A172 (cell line): ENCODE measurements around the gene RBM24. TPM values are rescaled to one million over a fixed set of nuclear protein-coding genes. Genes with fewer than 3 reads are reported as not detected.
A peak's percentile ranks its signal among the peaks of the same experiment; 100 is the strongest.
"Not testable (repeated sequence)": the region's sequence is repeated elsewhere in the genome, so short reads cannot be mapped to it uniquely, and the experiment has no call there.

Source experiments
- DNase-seq: peaks from one replicate; pipeline ENCODE4 v3.0.0-alpha.2; 2015; ENCODE audit warnings: low spot score
- total RNA-seq: library from RNA; depleted of rRNA; stranded (reverse); fragments of >200 nt; shearing (Covaris generic); gene quantifications from 2 replicates; pipeline ENCODE4 v1.2.3, GENCODE V29; 2014

The RBM24 gene
- total RNA-seq, 1 experiment from 2014 or later = 14.5 TPM

DNA sequence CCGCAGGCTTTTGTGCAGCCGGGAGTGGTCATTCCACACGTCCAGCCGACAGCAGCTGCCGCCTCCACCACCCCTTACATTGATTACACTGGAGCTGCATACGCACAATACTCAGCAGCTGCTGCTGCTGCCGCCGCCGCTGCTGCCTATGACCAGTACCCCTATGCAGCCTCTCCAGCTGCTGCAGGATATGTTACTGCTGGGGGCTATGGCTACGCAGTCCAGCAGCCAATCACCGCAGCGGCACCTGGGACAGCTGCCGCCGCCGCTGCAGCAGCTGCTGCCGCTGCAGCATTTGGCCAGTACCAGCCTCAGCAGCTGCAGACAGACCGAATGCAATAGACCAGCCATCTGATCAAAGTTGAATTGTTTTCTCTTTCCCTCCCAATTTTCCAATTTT is 10.6 kb downstream of the RBM24 start:
- DNase-seq = no peak

DNA sequence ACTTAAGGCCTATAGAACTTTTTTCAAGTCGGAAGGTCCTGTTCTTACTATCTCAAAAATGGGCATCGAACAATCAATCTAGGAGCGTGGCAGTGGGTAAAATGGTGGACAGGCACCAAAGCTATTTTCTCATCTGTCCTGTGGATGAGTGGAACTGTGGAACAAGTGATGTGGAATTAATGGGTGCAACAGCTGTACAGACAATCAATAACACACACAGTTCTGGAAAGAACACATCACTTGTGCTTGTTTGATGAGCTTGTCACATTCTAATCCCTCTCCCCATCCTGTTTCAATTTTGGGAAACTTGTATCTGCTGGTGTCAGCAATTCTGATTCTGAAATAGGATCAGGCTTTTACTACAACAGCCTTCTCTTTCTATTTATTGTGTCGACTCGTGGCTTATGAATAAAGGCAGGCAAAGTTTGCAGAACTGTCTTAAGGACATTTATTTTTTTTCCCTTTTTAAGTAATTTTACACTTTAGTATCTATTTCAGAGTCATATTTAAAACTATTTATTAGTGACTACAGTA is 11.5 kb downstream of the RBM24 start:
- no peak for DNase-seq

DNA sequence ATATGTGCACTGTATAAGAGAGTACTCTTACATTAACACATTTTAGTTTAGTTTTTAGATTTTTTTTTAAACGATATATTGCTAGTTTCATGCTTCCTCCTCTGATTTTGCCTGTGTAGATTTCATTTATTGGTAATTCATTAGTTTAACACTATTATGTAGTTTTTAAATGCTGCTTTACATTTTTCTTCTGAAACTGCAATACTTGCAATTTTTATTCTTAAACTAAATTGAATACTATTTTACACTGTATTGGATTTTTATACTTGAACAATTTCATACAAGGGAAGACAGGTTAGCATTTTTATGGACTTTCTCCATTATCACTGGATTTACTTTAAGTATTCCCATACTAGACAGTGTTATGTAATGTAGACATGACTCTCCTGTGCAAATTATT is 12.2 kb downstream of the RBM24 start:
- no peak for DNase-seq

DNA sequence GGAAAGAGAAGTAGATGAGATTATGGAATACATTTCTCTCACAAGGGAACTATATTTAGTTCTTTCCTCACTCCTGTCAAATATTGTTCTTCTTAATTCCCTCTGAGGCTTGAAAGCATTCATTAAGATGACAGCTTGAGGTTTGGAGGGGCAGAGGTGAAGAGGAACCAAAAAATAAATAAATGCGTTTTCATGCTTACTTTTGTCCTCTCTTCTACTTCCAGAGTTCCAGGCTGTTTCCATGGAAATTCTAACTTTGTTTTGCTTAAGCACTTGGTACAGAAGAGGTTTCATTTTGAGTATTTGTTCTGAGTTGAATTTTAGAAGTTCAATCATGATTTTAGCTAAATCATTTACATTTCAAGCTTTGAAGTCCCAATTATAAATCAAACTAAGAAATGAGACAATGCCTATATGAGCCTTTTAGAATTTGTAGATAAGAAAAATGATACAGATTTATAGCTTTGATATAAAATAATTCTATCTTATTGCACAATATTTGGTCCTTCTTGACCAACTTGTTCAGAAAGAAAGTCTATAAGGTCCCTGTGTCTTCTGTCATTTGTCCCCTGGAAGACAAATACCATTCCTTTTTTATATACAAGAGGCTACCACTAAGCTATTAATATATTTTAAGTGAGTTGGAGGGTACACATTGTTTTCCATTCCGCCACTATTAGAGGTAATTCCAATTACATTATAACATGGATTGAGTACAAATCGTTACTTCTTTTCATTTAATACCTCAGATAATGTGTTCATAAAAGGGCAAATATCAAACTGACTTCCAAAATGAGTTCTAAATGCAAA is 16.3 kb downstream of the RBM24 start:
- no peak for DNase-seq

DNA sequence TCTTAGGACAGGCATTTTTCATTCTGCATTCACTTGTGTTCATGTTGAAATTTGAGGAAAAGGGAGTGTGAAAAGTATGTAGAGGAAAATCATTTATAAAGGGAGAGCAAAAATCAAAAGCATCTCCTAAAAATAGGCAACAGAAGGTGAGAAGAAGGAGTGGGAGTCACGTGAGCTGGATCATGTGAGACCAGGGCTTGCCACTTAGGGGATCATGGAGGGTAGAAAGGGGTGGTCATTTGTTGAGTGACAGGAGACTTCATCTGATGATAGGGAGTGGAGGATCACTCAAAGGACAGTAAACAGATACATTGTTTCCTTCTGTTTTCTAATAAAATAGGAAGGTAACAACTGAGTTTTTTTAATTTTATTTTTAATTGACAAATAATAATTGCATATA is 17.1 kb downstream of the RBM24 start:
- no peak for DNase-seq

DNA sequence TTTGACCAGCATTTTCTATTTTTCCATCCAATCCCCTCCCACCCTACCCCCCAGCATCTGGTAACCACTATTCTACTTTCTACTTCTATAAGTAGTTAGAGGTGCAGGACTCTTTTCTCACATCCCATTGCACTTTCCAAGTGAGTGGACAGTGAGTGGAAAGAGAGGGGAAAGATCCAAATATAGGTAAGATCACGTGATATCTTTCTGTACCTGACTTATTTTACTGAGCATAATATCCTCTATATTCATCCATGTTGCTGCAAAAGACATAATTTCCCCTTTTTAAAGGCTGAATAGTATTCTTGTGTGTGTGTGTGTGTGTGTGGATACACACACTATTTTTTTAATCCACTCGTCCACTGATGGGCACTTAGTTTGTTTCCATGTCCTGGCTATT is 18.1 kb downstream of the RBM24 start:
- no peak for DNase-seq

DNA sequence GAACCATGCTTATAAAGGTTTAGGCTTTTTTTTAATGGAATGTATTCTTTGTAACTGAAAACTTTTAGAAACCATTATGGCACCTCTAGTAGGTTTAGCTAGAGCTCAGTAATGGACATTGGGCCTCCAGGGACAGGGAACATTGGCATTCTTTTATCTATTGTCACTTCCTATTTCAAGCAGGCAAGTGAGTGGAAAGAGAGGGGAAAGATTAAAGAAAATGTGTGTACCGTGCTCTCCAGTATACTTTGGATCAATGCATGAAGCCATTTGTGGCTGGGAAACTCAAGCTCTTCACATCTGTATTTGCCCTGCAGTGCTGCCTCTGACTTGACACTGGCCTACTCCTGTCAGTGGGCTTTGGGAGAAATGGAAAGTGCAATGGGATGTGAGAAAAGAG is 18.6 kb downstream of the RBM24 start:
- DNase-seq = no peak

DNA sequence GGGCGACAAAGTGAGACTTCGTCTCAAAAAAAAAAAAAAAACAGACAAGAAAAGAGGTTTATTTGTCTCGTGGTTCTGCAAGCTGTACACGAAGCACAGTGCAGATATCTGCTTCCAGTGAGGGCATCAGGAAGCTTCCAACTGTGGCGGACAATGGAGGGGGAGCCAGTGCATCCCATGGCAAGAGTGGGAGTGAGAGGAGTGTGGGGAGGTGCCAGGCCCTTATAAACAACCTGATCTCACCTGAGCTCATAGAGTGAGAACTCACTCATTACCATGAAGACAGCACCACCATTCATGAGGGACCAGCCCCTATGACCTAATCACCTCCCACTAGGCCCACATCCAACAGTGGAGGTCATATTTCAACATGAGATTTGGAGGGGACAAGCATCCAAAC is 19.5 kb downstream of the RBM24 start:
- DNase-seq = no peak

DNA sequence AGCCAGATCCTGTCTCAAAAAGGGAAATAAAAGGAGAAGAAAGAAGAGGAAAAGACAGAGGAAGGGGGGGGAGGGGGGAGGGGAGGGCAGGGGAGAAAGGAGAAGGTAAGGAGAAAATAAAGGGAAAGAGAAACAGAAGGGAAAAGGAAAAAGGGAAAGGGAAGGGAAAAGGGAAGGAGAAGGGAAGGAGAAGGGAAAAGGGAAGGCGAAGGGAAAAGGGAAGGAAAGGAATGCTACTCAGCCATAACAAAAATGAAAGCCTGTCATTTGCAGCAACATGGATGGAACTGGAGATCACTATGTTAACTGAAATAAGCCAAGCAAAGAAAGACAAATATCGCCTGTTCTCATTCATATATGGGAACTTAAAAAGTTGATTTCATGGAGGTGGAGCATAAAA is 22.3 kb downstream of the RBM24 start:
- no peak for DNase-seq

DNA sequence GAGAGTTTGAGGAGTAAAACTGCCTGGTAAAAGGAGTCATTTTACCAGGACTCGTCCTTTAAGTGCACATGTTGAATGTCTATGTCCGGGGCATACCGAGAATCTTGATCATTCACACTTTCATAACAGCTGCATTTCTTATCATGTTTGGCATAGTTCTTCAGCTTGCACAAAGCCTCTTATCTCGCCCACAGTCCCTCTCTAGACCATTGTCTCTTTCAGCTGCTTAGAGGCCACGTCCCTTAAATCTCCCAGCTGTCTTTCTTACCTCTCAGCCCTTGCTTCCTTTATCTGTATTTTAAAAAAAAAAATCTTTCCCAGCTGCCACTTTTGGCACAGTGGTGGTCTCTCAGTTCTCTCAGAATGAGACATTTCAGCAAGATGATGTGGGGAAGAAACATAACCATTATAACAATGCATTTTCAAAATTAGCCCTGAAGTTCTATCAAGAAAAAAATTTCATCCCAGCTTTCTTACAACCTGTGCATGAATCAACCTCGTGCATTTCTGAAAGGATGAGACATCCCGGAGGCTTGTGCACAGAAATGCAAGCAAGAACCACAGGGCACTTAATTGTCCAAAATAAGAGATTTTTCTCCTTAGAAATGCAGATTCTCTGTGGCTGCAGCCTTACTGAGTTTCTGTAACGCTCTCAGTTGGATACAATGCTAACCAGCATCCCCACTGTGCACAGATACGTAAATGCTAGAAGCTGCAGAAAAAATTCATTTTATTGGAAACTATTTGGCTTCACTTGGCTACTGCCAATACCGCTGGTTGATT is 24.2 kb downstream of the RBM24 start:
- peak; percentile 31 for DNase-seq

DNA sequence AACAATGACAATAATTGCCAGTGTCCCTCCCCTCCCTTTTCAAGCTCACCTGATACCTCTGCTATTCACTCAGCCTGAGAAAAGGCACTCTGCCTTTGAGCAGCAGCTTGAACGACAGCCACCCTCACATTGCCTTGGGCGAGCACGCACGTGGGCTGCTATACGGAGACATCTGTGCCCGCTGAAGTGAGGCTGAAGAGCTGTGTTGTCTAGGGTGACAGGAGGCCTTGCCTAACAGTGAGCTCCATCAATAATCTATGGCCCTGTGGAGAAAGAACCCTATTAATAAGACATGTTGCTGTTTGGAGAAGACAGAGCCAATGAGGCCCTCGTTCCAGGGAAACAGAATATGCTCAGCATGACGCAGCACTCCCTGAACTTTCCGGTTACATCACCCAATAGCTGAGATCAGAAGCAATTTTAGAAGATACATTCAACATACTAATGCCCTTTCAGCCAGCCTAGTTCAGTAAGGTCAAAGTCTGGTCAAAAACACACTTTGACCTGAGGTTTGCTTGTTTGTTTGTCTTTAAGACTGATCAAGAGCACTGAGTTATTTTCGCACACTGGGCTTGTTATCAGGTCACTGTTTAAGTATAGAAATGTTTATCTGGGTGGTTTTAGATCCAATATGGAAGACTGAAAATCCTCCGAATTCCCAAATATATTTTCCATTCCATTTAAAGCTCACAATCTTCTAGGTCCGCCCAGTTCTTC is 30.6 kb downstream of the RBM24 start:
- DNase-seq = no peak

DNA sequence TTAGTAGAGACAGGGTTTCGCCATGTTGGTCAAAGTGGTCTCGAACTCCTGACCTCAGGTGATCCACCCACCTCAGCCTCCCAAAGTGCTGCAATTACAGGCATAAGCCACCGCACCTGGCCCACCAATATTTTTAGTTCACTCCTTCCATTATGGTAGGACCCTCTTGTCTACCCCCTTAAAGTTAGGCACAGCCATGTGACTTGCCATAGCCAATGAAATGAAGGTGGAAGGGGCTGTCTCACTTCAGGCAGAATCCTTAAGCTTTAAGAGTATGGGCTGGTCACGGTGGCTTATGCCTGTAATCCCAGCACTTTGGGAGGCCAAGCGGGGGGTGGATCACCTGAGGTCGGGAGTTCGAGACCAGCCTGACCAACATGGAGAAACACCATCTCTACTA is 32.1 kb downstream of the RBM24 start:
- not testable (repeated sequence) for DNase-seq

DNA sequence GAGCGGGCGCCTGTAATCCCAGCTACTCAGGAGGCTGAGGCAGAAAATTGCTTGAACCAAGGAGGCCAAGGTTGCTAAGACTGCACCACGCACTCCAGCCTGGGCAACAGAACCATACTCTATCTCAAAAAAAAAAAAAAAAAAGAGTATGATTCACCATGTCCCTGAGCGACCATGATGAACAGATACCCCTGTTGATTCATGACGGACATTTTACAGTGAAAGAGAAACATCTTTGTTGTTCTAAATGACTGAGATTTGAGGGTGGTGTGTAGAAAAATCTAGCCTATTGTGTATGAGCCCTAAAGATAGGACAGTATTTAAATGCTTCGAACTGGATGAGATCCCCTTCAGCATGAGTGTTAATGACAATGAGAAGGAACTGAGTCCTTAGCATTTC is 32.8 kb downstream of the RBM24 start:
- DNase-seq = no peak

DNA sequence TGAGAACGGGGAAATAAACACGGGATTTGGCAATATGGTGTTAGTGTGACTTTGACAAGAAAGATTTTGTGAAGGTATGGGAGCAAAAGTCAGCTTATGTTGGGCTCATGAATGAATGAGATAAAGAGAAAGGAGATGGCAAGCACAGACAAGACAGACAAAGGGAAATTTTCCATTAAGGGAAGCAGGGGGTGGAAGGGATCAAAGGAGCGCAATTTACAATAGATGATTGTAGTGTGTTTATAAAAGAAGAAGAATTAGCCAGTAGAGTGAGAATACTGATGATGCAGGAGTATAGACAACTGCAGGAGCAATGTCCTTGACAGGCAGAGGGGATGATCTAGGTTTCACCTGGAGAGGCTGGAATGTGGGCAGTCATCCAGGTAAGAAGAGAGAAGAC is 34.1 kb downstream of the RBM24 start:
- DNase-seq = no peak

DNA sequence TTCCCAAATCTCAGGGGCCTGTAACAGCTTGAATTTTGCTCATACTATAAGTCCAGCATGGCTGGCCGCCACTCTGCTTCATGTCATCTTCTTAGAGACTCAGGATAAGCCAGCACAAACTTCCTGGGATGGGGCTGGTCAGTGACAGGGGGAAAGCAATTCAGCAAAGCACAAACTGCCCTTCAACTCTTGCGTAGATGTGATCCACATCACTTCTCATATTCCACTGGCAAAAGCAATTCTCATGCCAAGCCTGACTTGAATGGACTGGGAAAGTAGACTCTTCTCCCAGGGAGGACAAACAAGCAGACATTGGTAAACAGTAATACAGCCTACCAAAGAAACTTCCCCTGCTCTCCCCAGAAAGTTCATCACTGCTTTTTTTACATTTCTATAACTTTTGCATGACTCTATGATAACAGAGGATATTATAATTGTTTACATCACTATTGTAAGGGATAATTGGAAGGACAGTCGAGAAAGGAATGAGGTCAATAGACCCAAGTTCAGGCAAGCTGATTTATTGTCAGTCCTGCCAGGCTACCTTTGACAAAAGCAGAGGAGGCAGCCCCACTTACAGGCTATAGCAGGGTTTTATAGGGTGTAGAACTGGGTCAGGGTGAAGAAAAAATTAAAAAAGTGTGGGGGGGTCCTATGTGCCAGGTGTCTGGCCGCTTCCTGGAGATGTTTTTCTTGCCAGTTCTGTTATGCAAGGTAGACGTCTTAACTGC is 37.4 kb downstream of the RBM24 start:
- DNase-seq = no peak

DNA sequence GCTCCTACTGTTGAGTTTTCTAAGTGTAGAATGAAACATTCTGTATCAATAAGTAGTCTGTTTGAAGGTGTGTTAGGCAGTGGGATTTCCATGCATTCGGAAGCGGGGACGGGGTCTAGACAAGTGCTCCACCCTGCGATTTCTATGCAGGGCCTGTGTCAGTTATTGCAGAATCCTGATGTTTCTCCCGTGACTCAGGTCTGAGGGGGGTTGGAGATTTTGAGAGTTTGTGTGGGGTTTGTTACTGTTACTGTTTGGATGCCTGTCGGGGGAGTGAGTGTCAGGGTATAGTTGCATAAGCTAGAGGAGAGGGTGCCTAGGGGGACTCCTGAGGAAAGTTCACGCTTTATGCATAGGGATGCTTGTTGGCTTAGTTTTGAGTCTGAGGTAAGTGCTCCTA is 39.1 kb downstream of the RBM24 start:
- not testable (repeated sequence) for DNase-seq

DNA sequence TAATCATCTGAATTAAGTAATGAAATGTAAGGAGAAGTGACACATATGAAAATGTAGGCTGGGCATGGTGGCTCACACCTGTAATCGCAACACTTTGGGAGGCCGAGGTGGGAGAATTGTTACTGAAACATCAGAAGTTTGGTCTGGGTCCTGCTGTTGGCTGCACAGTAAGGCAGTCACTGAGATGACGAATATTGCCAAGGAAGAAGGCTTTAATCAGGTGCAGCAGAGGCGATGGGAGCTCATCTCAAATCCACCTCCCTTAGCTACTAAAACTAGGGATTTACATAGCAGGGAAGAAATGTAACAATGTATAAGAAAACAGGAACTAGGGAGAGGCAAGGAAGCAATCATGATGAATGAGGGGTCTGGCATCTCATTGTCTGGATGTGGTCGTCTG is 50.1 kb downstream of the RBM24 start:
- DNase-seq = no peak

DNA sequence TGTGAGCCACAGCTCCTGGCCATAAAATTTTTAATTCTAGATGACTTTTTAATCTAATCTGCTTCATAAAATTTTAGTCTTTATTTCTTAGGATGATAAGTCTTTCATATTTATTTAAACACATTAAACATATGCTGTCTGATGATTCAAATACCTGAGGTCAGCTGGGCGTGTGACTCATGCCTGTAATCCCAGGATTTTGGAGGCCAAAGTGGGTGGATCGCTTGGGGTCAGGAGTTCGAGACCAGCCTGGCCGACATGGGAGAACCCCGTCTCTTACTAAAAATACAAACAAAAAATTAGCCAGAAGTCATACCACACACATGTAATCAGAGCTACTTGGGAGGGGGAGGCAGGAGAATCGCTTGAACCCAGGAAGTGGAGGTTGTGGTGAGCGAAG is 53.1 kb downstream of the RBM24 start:
- DNase-seq = peak; percentile 48

DNA sequence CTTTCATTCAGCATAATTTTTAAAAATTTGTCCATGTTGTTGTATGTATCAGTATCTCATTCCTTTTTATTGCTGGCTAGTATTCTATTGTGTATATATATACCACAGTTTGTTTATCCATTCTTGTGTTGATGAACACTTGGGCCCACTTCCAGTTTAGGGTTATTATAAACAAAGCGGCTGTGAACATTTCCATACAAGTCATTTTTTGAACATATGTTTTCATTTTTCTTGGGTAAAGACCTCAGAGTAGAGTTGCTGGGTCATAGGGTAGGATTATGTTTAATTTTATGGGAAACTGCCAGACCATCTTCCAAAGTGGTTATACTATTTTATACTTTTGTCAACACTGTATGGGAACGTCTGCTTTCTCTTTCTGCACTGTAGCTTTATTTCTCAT is 55.3 kb downstream of the RBM24 start:
- no peak for DNase-seq

DNA sequence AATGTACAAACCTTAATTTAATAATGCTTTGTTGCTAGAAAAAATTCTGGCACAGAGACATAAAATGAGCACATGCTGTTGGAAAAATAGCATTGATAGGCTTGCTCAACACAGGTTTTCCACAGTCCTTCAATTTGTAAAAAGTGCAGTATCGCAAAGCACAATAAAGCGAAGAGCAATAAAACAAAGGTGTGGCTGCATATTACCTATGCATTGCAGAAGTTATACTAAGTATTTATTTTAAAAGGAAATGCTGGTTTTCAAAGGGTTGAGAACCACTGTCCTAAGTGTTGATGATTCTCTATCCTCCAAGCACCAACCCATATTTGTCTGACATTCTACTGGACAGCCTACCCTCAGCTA is 58.1 kb downstream of the RBM24 start:
- DNase-seq = no peak

DNA sequence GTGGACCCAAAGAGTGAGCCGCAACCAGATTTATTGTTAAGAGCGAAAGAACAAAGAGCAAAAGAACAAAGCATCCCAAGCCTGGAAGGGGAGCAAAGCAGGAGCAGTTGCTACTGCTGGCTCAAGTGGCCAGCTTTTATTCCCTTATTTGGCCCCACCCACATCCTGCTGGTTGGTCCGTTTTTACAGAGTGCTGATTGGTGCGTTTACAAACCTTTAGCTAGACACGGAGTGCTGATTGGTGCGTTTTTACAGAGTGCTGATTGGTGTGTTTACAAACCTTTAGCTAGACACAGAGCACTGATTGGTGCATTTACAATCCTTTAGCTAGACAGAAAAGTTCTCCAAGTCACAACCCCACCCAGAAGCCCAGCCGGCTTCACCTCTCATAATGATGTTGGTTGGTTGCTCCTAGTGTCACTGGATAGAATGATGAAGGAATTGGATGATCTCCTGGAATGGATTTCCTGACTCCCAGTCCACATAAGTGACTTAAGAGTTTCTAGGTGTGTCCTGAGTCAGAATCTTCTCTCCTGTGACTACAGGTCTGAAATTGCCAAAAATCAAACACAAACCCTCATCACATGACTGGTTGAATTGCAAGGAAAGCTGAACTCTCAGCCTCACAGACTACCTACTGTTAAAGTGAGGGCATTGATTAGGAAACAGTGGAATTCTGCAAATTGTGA is 60.1 kb downstream of the RBM24 start:
- no peak for DNase-seq
